Stomach (tissue), 9 donors: Measurements from ENCODE around the gene SLC6A18. TPM values are rescaled to one million over a fixed set of nuclear protein-coding genes. Genes with fewer than 3 reads are reported as not detected.

Experiments
- DNase-seq, 2 donors: peaks; one replicate each; pipeline versions ENCODE4 v3.0.0 to v3.0.0-alpha.2; 2013 to 2019
- H3K27ac ChIP-seq, 5 donors: fragments of 200-600 bp in 4 of 5; sonication (generic) in 4 of 5; one replicate each; pipeline ENCODE4 v1.5.1; 2013 to 2019; ENCODE audit warnings: mild to moderate bottlenecking in 1 of 5, moderate library complexity in 1 of 5
- H3K27me3 ChIP-seq, 3 donors: fragments of 200-600 bp; sonication (generic); one replicate each; pipeline ENCODE4 v1.5.1; 2017 to 2019; ENCODE audit warnings: mixed run types in 1 of 3
- H3K36me3 ChIP-seq, 4 donors: fragments of 200-600 bp; sonication (generic); 1 replicate in 3 of 4; 2 replicates in 1 of 4; pipeline ENCODE4 v1.5.1; 2016 to 2019
- H3K4me1 ChIP-seq, 4 donors: fragments of 200-600 bp; sonication (generic); one replicate each; pipeline ENCODE4 v1.5.1; 2016 to 2019
- H3K4me3 ChIP-seq, 4 donors: fragments of 200-600 bp; sonication (generic) in 3 of 4; one replicate each; pipeline ENCODE4 v1.5.1; 2016 to 2019; ENCODE audit warnings: mild to moderate bottlenecking in 1 of 4
- H3K9me3 ChIP-seq, 4 donors: fragments of 200-600 bp; sonication (generic); one replicate each; pipeline ENCODE4 v1.5.1; 2016 to 2019
- CTCF ChIP-seq, 7 experiments: fragments of 450-650 bp in 4 of 7; fragments of 200-600 bp in 3 of 7; sonication (generic) in 3 of 7; IDR thresholded peaks; one replicate each; pipeline ENCODE4 v1.5.1; 2016 to 2019; ENCODE audit warnings: antibody characterized with exemption in 7 of 7, control low read depth in 2 of 7, mild to moderate bottlenecking in 1 of 7
- EP300 ChIP-seq: sonication (generic); formaldehyde crosslinking; IDR thresholded peaks from one replicate; pipeline ENCODE4 v1.6.1; 2017; ENCODE audit warnings: antibody characterized with exemption
- POLR2A ChIP-seq, 4 donors: fragments of 450-650 bp; IDR thresholded peaks; one replicate each; pipeline ENCODE4 v1.6.1; 2016; ENCODE audit warnings: antibody characterized with exemption in 4 of 4, control low read depth in 2 of 4, mild to moderate bottlenecking in 1 of 4, moderate library complexity in 1 of 4
- POLR2AphosphoS5 ChIP-seq, 3 donors: sonication (generic); formaldehyde crosslinking; IDR thresholded peaks; one replicate each; pipeline ENCODE4 v1.6.1; 2016; ENCODE audit warnings: antibody characterized with exemption in 3 of 3
- WGBS, 5 donors: extraction: QIAGEN DNeasy Blood & Tissue Kit in 3 of 5; methylation state at CpG; one replicate each; pipeline versions ENCODE4 v1.1.5 to v1.1.7; 2013 to 2018; 5-methylcytosine and 5-hydroxymethylcytosine counted together
- intact Hi-C: fragments of 100-400 bp; cut with DNase I; formaldehyde crosslinking; loops from one replicate; pipeline ENCODE4 v1.15.1; 2023; ENCODE audit warnings: low total_unique reads
- polyA plus RNA-seq, 3 donors: library from polyadenylated mRNA; stranded (reverse); fragments of 200-250 nt; gene quantifications; one replicate each; pipeline ENCODE4 v1.2.3, GENCODE V29; 2013
- total RNA-seq, 5 donors: library from RNA; depleted of rRNA; stranded (reverse); fragments of >200 nt; gene quantifications; one replicate each; pipeline versions ENCODE4 v1.1.0 to v1.2.3, GENCODE V29; 2014 to 2016
- donor health status: healthy with polysubstance abuse.
- donor health status: Bipolar disorder and iron deficiency.
- donor health status: healthy.

Gene SLC6A18
- total and polyA plus RNA-seq, 8 donors: not detected

- Histone ChIP-seq H3K4me3 (no peak overlapping the region), H3K27ac (no peak overlapping the region), H3K9me3 (no peaks in the 10 kb centered on the region), H3K27me3 (peaks cover 0 to 54% (median 0%) of the 10 kb centered on the region in 3 donors), H3K4me1 (peaks cover 0 to 7% (median 3%) of the 10 kb centered on the region in 4 donors), H3K36me3 (no peaks in the 10 kb centered on the region)
- TF ChIP-seq POLR2AphosphoS5 (IDR thresholded peaks at IDR 0.05): no peak
- no peak for TF ChIP-seq EP300
- TF ChIP-seq CTCF (IDR thresholded peaks at IDR 0.05): no peak
- TF ChIP-seq POLR2A (IDR thresholded peaks at IDR 0.05): no peak
- intact Hi-C loops: no loop called here
- 68 to 85% (median 80%) methylated on average over 2 of the region's 2 CpGs for WGBS, 5 donors
- no peak for DNase-seq
Measured at GRCh38 chr5:1209489-1209852, 15.7 kb upstream of the SLC6A18 start.

- intact Hi-C loops: no loop called here
Measured at GRCh38 chr5:1209896-1210776, 15.0 kb upstream of the SLC6A18 start.

GRCh38 chr5:1210832-1211251, 14.3 kb upstream of the SLC6A18 start:
- Histone ChIP-seq H3K4me3 (no peak overlapping the region), H3K4me1 (no peaks in the 10 kb centered on the region), H3K9me3 (peaks cover 0 to 6% (median 0%) of the 10 kb centered on the region in 4 donors), H3K27me3 (peaks cover 0 to 50% (median 0%) of the 10 kb centered on the region in 3 donors), H3K27ac (no peak overlapping the region), H3K36me3 (no peaks in the 10 kb centered on the region)
- intact Hi-C loops: no loop called here
- no peak for DNase-seq
- TF ChIP-seq POLR2A (IDR thresholded peaks at IDR 0.05) (no peak), CTCF (IDR thresholded peaks at IDR 0.05) (no peak), EP300 (no peak), POLR2AphosphoS5 (IDR thresholded peaks at IDR 0.05) (no peak)
- 84 to 92% (median 87%) methylated on average over 16 to 21 of the region's 21 CpGs for WGBS, 5 donors

More at GRCh38 chr5:1209896-1210776, 15.0 kb upstream of the SLC6A18 start:
- TF ChIP-seq EP300 (no peak), CTCF (IDR thresholded peaks at IDR 0.05) (no peak), POLR2AphosphoS5 (IDR thresholded peaks at IDR 0.05) (no peak), POLR2A (IDR thresholded peaks at IDR 0.05) (no peak)
- peaks cover 0 to under 1% (median 0%) of the 10 kb centered on the region in 4 donors for H3K4me1 ChIP-seq
- H3K9me3 ChIP-seq: no peaks in the 10 kb centered on the region
- WGBS, 5 donors: 75 to 86% (median 82%) methylated on average over 11 to 21 of the region's 21 CpGs
- no peak overlapping the region for H3K4me3 ChIP-seq
- DNase-seq: no peak
- H3K27ac ChIP-seq: no peak overlapping the region
- H3K27me3 ChIP-seq: peaks cover 0 to 54% (median 0%) of the 10 kb centered on the region in 3 donors
- no peaks in the 10 kb centered on the region for H3K36me3 ChIP-seq

DNA sequence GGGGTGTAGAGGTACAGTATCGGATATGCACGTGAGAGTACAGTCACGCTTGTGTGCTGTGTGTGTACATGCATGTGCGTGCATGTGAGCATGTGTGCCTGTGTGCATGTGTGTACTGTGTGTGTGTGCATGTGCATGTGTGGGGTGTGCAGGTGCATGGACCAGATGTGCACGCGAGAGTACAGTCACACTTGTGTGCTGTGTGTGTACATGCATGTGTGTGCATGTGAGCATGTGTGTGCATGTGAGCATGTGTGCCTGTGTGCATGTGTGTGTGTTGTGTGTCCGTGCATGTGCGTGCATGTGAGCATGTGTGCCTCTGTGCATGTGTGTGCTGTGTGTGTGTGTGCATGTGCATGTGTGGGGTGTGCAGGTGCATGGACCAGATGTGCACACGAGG, 13.5 kb upstream of the SLC6A18 start:
- H3K36me3 ChIP-seq: no peaks in the 10 kb centered on the region
- H3K4me1 ChIP-seq: no peaks in the 10 kb centered on the region
- H3K9me3 ChIP-seq: peaks cover 0 to 6% (median 0%) of the 10 kb centered on the region in 4 donors
- intact Hi-C loops: no loop called here
- no peak overlapping the region for H3K4me3 ChIP-seq
- 83 to 95% (median 94%) methylated on average over 9 of the region's 9 CpGs for WGBS, 5 donors
- H3K27ac ChIP-seq: no peak overlapping the region
- no peak for DNase-seq
- peaks cover 0 to 43% (median 0%) of the 10 kb centered on the region in 3 donors for H3K27me3 ChIP-seq
- TF ChIP-seq POLR2AphosphoS5 (IDR thresholded peaks at IDR 0.05) (no peak), EP300 (no peak), CTCF (IDR thresholded peaks at IDR 0.05) (no peak), POLR2A (IDR thresholded peaks at IDR 0.05) (no peak)
